Motor neuron (in vitro differentiated cells): ENCODE results near the gene EXOSC1. TPM values are rescaled to one million over a fixed set of nuclear protein-coding genes. Genes with fewer than 3 reads are reported as not detected.

Experiments used
- ATAC-seq, 8 experiments: fragments of 200-7000 bp; cut with Tn5 transposase; replicated peaks in 6 of 8; 2 replicates each; pipeline ENCODE4 v1.8.0; 2021; ENCODE audit warnings: mild to moderate bottlenecking in 8 of 8, moderate library complexity in 8 of 8
- H3K27ac ChIP-seq, 2 donors: fragments of 250-450 bp; sonication (Bioruptor Pico); 2 replicates each; pipeline ENCODE4 v1.9.0; 2021; ENCODE audit warnings: antibody characterized with exemption in 2 of 2, mild to moderate bottlenecking in 2 of 2, moderate library complexity in 1 of 2
- H3K4me1 ChIP-seq, 2 donors: fragments of 250-450 bp; sonication (Bioruptor Pico); replicated peaks in 1 of 2; 2 replicates each; pipeline ENCODE4 v1.6.1; 2021; ENCODE audit warnings: antibody characterized with exemption in 2 of 2, mild to moderate bottlenecking in 2 of 2, moderate library complexity in 1 of 2
- H3K4me3 ChIP-seq, 5 donors: fragments of 250-450 bp; sonication (Bioruptor Pico); 2 replicates each; pipeline ENCODE4 v1.9.0; 2021; ENCODE audit warnings: antibody characterized with exemption in 5 of 5, mild to moderate bottlenecking in 5 of 5, moderate library complexity in 4 of 5
- WGBS, 10 experiments: fragments of 450-650 bp; shearing (Covaris generic); methylation state at CpG; one replicate each; pipeline ENCODE4 v1.0.0; 2022; 5-methylcytosine and 5-hydroxymethylcytosine counted together
- in situ Hi-C, 9 experiments: fragments of 400-800 bp; cut with MboI; loops; one replicate each; pipeline ENCODE4 v1.15.0; 2021; ENCODE audit warnings: low sequenced_read_pairs in 9 of 9, low pct_unique_long_range_greater_than_20kb in 2 of 9; ENCODE audit not compliant: unreplicated experiment in 9 of 9
- total RNA-seq, 8 experiments: library from RNA; unstranded; fragments of 300-600 nt; gene quantifications; 2 replicates each; pipeline versions ENCODE4 v1.2.3 to v1.2.4, GENCODE V29; 2022

Gene EXOSC1
- total RNA-seq, 8 experiments from 2014 or later: 42.1 to 76.2 (median 56.9) TPM

GRCh38 chr10:97454330-97455036 lies 8.7 kb upstream of the EXOSC1 start:
- no peaks in the 10 kb centered on the region for H3K4me1 ChIP-seq
- WGBS, 10 experiments: 46 to 100% (median 90%) methylated on average over 1 to 3 of the region's 3 CpGs; no CpG with 5 or more reads in 4 of the 10 experiments
- no peak overlapping the region for H3K27ac ChIP-seq
- H3K4me3 ChIP-seq: no peak overlapping the region
- in situ Hi-C loops: loop anchor here in 1 of 9 experiments (25.0 kb wide), 1 partner anchor 108 kb away; the partner anchor contains the start of gene ANKRD2
- peak in 4 of 8 experiments; percentile 15 to 33 (median 18) for ATAC-seq

GRCh38 chr10:97452352-97452751 lies 6.5 kb upstream of the EXOSC1 start:
- 56 to 91% (median 83%) methylated on average over 1 to 6 of the region's 6 CpGs; no CpG with 5 or more reads in 5 of the 10 experiments for WGBS, 10 experiments
- in situ Hi-C loops: loop anchor here in 1 of 9 experiments (25.0 kb wide), 1 partner anchor 110 kb away; the partner anchor contains the start of gene ANKRD2
- Histone ChIP-seq H3K27ac (no peak overlapping the region), H3K4me1 (no peaks in the 10 kb centered on the region), H3K4me3 (no peak overlapping the region)
- no peak for ATAC-seq

DNA sequence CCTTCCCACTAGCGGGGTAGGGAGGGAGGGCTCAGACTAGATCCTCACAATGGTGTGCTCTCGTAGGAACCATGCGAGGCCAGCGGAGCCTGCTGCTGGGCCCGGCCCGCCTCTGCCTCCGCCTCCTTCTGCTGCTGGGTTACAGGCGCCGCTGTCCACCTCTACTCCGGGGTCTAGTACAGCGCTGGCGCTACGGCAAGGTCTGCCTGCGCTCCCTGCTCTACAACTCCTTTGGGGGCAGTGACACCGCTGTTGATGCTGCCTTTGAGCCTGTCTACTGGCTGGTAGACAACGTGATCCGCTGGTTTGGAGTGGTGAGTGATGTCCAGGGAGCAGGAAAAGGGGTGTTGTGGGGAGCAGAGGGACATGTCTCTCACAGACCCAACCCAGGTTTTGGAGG lies 5.8 kb upstream of the EXOSC1 start:
- no peak overlapping the region for H3K4me3 ChIP-seq
- ATAC-seq: peak in 4 of 8 experiments; percentile 18 to 29 (median 27)
- H3K27ac ChIP-seq: no peak overlapping the region
- WGBS, 10 experiments: 87 to 100% (median 91%) methylated on average over 1 to 10 of the region's 17 CpGs; no CpG with 5 or more reads in 5 of the 10 experiments
- peaks cover 5% of the 10 kb centered on the region in 2 donors for H3K4me1 ChIP-seq
- in situ Hi-C loops: loop anchor here in 1 of 9 experiments (25.0 kb wide), 1 partner anchor 111 kb away; the partner anchor contains the start of gene ANKRD2

DNA sequence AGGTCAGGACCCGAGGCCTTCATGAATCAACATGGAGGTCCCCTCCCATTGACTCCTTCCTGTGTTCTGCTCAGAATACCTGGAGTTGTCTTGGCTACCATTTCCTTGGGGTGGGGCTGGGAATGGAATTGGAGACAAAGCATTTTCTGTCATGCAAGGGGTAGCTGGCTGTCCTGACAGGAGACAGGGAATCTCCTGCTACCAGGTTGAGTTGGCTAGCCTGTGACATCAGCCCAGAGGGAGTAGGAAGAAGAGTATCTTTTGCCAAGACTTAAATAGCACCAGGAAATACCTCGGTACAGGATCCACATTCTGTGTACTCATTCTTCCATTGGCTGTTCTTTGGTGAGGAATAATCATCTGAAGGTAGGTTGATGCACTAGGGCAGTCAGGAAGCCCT lies 5.0 kb upstream of the EXOSC1 start:
- WGBS, 10 experiments: 100% methylated on average over 1 to 2 of the region's 2 CpGs; no CpG with 5 or more reads in 7 of the 10 experiments
- Histone ChIP-seq H3K4me3 (no peak overlapping the region), H3K4me1 (peaks cover 5 to 6% of the 10 kb centered on the region in 2 donors)

DNA sequence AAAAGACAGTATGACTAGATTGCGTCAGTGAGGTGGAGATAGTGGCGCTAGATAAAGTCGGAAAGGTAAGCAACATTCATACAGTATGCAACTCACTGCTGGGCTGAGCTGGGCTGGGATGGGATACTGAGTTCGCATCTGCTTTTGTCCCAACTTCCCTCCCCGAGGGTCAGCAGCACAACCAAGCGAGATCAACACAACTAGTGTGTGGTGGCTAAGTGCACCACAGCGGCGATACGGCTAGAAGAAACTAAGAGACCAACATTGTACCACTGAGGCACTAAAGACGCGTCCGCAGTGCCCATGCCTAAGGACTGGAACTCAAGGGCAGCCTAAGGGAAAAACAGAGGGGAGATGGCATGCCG lies 467 bp downstream of the EXOSC1 start:
- in situ Hi-C loops: no loop called here
- H3K4me3 ChIP-seq: peak overlapping the region; percentile 54 to 98 (median 65)
- ATAC-seq: peak in 2 of 8 experiments; percentile 2 to 7
- peaks cover 9 to 11% of the 10 kb centered on the region in 2 donors for H3K4me1 ChIP-seq
- 0 to 12% (median 1%) methylated on average over 2 to 12 of the region's 13 CpGs; no CpG with 5 or more reads in 1 of the 10 experiments for WGBS, 10 experiments
- peak overlapping the region; percentile 8 to 82 for H3K27ac ChIP-seq

More for the DNA sequence above, 5.0 kb upstream of the EXOSC1 start:
- in situ Hi-C loops: loop anchor here in 1 of 9 experiments (25.0 kb wide), 1 partner anchor 111 kb away; the partner anchor contains the start of gene ANKRD2
- H3K27ac ChIP-seq: no peak overlapping the region
- no peak for ATAC-seq

DNA sequence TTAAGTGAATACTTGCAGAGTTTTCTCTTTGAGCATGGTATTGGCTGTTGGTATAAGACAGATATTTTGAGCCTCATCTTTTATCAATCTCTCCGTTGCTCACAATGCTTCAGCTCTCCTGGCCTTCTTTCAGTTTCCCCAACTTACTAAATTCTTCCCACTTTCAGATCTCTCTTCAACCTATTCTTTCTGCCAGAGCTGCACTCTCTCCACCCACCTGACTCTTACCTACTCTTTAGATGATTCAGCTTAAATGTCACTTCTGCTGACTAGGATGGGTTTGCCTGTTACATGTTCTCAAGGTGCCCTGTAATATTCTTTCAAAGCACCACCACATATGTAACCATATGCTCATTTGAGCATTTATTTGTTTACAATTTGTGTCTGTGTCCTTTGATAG lies 1.6 kb downstream of the EXOSC1 start:
- Histone ChIP-seq H3K27ac (no peak overlapping the region), H3K4me1 (peaks cover 9 to 11% of the 10 kb centered on the region in 2 donors), H3K4me3 (no peak overlapping the region)
- in situ Hi-C loops: no loop called here
- no peak for ATAC-seq
- 100% methylated on average over 1 of the region's 1 CpG; no CpG with 5 or more reads in 2 of the 10 experiments for WGBS, 10 experiments

DNA sequence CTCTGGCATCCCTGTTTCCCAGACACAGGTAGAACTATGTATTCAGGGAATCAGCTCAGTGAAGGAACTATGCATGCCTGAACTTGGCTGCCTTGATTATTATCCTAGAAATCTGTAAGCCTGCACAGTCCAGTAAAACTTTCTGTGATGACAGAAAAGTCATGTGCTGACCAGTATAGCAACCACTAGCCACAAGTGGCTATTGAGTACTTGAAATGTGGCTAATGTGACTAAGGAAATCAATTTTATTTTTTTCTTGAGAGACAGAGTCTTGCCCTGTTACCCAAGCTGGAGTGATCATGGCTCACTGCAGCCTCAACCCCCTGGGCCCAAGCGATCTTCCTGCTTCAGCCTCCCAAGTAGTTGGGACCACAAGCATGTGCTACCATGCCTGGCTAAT lies 3.5 kb downstream of the EXOSC1 start:
- in situ Hi-C loops: no loop called here
- Histone ChIP-seq H3K27ac (no peak overlapping the region), H3K4me3 (no peak overlapping the region), H3K4me1 (peaks cover 9 to 11% of the 10 kb centered on the region in 2 donors)
- no peak for ATAC-seq
- WGBS, 10 experiments: 100% methylated on average over 1 of the region's 1 CpG; no CpG with 5 or more reads in 6 of the 10 experiments

- no peak for ATAC-seq
- in situ Hi-C loops: no loop called here
- 83 to 100% (median 93%) methylated on average over 2 to 6 of the region's 6 CpGs for WGBS, 10 experiments
Measured at GRCh38 chr10:97435211-97435610, 10.6 kb downstream of the EXOSC1 start.

DNA sequence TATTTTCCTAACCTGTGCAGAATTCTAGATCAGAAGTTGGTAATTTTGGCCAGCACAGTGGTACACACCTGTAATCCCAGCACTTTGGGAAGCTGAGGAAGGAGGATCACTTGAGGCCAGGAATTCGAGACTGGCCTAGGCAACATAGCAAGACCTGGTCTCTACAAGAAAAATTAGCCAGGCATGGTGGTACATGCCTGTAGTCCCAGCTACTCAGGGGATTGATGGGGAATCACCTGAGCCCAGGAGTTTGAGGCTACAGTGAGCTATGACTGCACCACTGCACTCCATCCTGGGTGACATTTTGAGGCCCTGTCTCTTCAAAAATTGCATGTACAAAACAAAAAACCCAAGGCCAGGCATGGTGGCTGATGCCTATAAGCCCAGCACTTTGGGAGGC lies 11.2 kb downstream of the EXOSC1 start:
- H3K27ac ChIP-seq: no peak overlapping the region
- in situ Hi-C loops: no loop called here
- peak in 1 of 8 experiments; percentile 21 for ATAC-seq
- no peak overlapping the region for H3K4me3 ChIP-seq
- 67 to 100% (median 92%) methylated on average over 1 of the region's 1 CpG; no CpG with 5 or more reads in 4 of the 10 experiments for WGBS, 10 experiments
- H3K4me1 ChIP-seq: peaks cover 0 to 4% of the 10 kb centered on the region in 2 donors

More at GRCh38 chr10:97435211-97435610, 10.6 kb downstream of the EXOSC1 start:
- no peaks in the 10 kb centered on the region for H3K4me1 ChIP-seq
- no peak overlapping the region for H3K27ac ChIP-seq
- H3K4me3 ChIP-seq: no peak overlapping the region

DNA sequence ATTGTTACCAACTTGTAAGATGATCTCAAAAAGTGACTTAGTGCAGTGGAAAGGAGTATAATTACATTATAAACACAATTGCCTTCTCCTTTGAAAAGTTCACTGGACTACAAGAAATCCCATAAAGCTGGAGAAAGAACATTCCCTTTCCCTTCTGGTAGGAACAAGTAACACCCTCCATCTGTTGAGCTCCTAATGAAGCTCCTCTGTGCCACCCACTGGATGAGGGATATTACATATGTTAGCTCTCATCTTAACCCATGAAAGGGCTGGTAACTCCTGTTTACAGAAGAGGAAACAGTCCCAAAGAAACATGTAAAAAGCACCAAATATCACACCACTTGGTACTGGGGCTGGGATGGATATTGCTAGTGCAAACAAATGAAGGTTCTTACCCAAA lies 11.8 kb downstream of the EXOSC1 start:
- in situ Hi-C loops: no loop called here
- peak in 2 of 8 experiments; percentile 37 to 47 for ATAC-seq
- H3K27ac ChIP-seq: no peak overlapping the region
- H3K4me1 ChIP-seq: peaks cover 3 to 9% of the 10 kb centered on the region in 2 donors
- no peak overlapping the region for H3K4me3 ChIP-seq

GRCh38 chr10:97428572-97428981 lies 17.2 kb downstream of the EXOSC1 start:
- peak overlapping the region; percentile 84 to 93 for H3K27ac ChIP-seq
- in situ Hi-C loops: no loop called here
- H3K4me3 ChIP-seq: peak overlapping the region; percentile 69 to 96 (median 89)
- 0 to 50% (median 29%) methylated on average over 1 to 4 of the region's 4 CpGs; no CpG with 5 or more reads in 3 of the 10 experiments for whole genome bisulfite sequencing, 10 experiments
- peak in 2 of 8 experiments; percentile 1 to 3 for ATAC-seq
- peaks cover 16% of the 10 kb centered on the region in 2 donors for H3K4me1 ChIP-seq

GRCh38 chr10:97427571-97428179 lies 18.1 kb downstream of the EXOSC1 start:
- 0 to 4% (median 0%) methylated on average over 1 to 7 of the region's 9 CpGs; no CpG with 5 or more reads in 1 of the 10 experiments for WGBS, 10 experiments
- H3K4me3 ChIP-seq: peak overlapping the region; percentile 69 to 96 (median 89)
- peaks cover 16% of the 10 kb centered on the region in 2 donors for H3K4me1 ChIP-seq
- ATAC-seq: peak; percentile 10 to 40 (median 24)
- in situ Hi-C loops: no loop called here
- peak overlapping the region; percentile 84 to 93 for H3K27ac ChIP-seq
